Stomach (tissue), 4 donors: ENCODE measurements around the gene KCNQ1.

ENCODE experiments used
- POLR2A ChIP-seq, 4 donors: fragments of 450-650 bp; IDR thresholded peaks; one replicate each; pipeline ENCODE4 v1.6.1; 2016; ENCODE audit warnings: antibody characterized with exemption in 4 of 4, control low read depth in 2 of 4, mild to moderate bottlenecking in 1 of 4, moderate library complexity in 1 of 4
- TF ChIP-seq, protein P1 (sequence below), 7 experiments: fragments of 450-650 bp in 4 of 7; fragments of 200-600 bp in 3 of 7; sonication (generic) in 3 of 7; IDR thresholded peaks; one replicate each; pipeline ENCODE4 v1.5.1; 2016 to 2019; ENCODE audit warnings: antibody characterized with exemption in 7 of 7, control low read depth in 2 of 7, mild to moderate bottlenecking in 1 of 7

- no peak for TF ChIP-seq POLR2A (IDR thresholded peaks at IDR 0.05)
- TF ChIP-seq, protein P1, sequence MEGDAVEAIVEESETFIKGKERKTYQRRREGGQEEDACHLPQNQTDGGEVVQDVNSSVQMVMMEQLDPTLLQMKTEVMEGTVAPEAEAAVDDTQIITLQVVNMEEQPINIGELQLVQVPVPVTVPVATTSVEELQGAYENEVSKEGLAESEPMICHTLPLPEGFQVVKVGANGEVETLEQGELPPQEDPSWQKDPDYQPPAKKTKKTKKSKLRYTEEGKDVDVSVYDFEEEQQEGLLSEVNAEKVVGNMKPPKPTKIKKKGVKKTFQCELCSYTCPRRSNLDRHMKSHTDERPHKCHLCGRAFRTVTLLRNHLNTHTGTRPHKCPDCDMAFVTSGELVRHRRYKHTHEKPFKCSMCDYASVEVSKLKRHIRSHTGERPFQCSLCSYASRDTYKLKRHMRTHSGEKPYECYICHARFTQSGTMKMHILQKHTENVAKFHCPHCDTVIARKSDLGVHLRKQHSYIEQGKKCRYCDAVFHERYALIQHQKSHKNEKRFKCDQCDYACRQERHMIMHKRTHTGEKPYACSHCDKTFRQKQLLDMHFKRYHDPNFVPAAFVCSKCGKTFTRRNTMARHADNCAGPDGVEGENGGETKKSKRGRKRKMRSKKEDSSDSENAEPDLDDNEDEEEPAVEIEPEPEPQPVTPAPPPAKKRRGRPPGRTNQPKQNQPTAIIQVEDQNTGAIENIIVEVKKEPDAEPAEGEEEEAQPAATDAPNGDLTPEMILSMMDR (IDR thresholded peaks at IDR 0.05): no peak
Observed at GRCh38 chr11:2590131-2590964, 145.5 kb downstream of the KCNQ1 start.
